Osteocyte (in vitro differentiated cells): ENCODE results near the gene PHACTR4. TPM values are rescaled to one million over a fixed set of nuclear protein-coding genes. Genes with fewer than 3 reads are reported as not detected.

ENCODE experiments used
- DNase-seq: peaks from one replicate; pipeline ENCODE4 v3.0.0; 2021; ENCODE audit warnings: mixed read lengths; ENCODE audit not compliant: unreplicated experiment; ENCODE audit errors: extremely low spot score
- H3K27ac Mint-ChIP-seq: one replicate; pipeline ENCODE4 v1.8.0; 2021; ENCODE audit warnings: mild to moderate bottlenecking, mixed read lengths; ENCODE audit not compliant: unreplicated experiment
- H3K27me3 Mint-ChIP-seq: one replicate; pipeline ENCODE4 v1.8.0; 2021; ENCODE audit warnings: mixed read lengths; ENCODE audit not compliant: unreplicated experiment
- H3K36me3 Mint-ChIP-seq: one replicate; pipeline ENCODE4 v1.8.0; 2021; ENCODE audit warnings: mixed read lengths; ENCODE audit not compliant: unreplicated experiment
- H3K4me1 Mint-ChIP-seq: one replicate; pipeline ENCODE4 v1.8.0; 2021; ENCODE audit warnings: mixed read lengths; ENCODE audit not compliant: unreplicated experiment
- H3K4me3 Mint-ChIP-seq: one replicate; pipeline ENCODE4 v1.8.0; 2021; ENCODE audit warnings: mild to moderate bottlenecking, moderate library complexity, mixed read lengths; ENCODE audit not compliant: unreplicated experiment
- H3K9me3 Mint-ChIP-seq: one replicate; pipeline ENCODE4 v1.8.0; 2021; ENCODE audit warnings: mixed read lengths; ENCODE audit not compliant: unreplicated experiment
- CTCF ChIP-seq: fragments of 200-600 bp; sonication (generic); IDR thresholded peaks from 2 replicates; pipeline ENCODE4 v1.5.0; 2021; ENCODE audit warnings: antibody characterized with exemption, mild to moderate bottlenecking, moderate library complexity
- total RNA-seq: library from RNA; stranded (reverse); gene quantifications from 2 replicates; pipeline ENCODE4 v1.2.1, GENCODE V29; 2021

Gene PHACTR4
- total RNA-seq, 1 donor from 2014 or later: 56.0 TPM

DNA sequence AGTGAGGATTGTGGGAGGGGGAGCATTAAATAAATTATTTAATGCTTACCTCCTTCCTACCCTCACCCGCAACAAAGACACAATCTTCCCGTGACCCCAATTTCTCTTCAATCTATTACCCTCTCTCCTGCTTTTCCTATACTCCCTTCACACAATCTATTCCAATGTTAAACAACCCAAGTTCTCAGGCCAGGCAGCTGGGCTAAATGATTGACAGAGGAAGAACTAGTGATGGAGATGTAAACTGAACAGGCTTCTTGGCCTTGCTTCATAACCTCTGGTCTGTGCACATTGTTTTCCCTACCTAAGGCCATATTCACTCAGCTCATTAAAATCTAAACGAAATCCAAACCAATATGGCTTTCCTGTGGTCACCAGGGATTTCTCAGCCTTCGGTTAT lies 132.4 kb downstream of the PHACTR4 start:
- TF ChIP-seq CTCF: no peak
- Mint-ChIP-seq H3K36me3 (peaks cover 11% of the 10 kb centered on the region), H3K4me1 (peaks cover 5% of the 10 kb centered on the region), H3K9me3 (no peaks in the 10 kb centered on the region), H3K4me3 (no peak overlapping the region), H3K27me3 (no peaks in the 10 kb centered on the region), H3K27ac (no peak overlapping the region)
- DNase-seq: no peak

DNA sequence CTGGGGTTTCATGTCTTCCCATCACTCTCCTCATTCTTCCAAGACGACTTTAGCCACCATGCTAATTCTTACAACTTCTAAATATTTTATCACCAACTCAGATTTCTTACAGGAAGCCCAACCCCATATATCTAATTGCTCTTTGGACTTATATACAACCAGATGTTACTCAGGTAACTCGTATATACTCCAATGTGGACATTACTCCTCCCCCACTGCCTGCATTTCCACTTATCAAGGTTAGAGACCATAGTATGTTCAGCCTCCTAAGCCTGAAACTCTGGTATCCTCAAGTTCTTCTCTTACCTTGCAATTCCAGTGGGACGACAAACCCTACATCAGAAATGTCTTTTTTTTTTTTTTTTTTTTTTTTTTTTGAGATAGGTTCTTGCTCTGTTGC lies 133.6 kb downstream of the PHACTR4 start:
- TF ChIP-seq CTCF: no peak
- Mint-ChIP-seq H3K27me3 (no peaks in the 10 kb centered on the region), H3K36me3 (peaks cover 16% of the 10 kb centered on the region), H3K4me3 (no peak overlapping the region), H3K9me3 (no peaks in the 10 kb centered on the region), H3K4me1 (peaks cover 12% of the 10 kb centered on the region), H3K27ac (peak overlapping the region; percentile 3)
- DNase-seq: no peak

DNA sequence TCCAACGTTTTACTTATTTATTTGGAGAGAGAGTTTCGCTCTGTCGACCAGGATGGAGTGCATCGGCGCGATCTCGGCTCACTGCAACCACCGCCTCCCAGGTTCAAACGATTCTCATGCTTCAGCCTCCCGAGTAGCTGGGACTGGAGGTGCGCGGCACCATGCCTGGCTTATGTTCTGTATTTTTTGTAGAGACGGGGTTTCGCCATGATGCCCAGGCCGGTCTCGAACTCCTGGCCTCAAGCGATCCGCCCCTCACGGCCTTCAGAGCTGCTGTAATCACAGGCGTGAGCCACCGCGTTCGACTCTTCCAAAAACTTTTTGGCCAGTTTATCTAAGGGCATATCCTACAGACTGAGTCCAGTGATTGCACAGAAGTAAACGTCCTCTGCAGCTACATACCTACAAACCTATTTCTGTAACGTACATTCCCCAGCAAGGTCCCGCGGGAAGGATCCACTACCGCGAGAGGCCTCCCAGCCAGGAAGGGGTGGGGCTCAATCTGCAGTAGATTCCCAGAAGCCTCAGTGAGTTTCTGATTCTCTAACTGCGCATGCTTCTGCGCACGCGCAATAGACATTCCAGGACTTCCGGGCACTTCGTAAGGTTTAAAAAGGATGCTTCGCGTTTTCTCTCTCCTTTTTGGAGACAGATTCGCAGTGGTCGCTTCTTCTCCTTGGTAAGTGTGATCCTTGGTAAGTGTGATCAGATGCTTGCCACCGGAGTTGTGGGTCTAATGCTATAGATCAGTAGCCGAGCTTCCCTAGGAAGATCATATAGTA lies 136.1 kb downstream of the PHACTR4 start, which contains the start of gene RCC1:
RCC1 (plus strand) TSS at position 638 of the 782 bp plus-strand sequence. CDS start 23,824 bp downstream, outside the sequence.
- DNase-seq: peak; percentile 98
- Mint-ChIP-seq H3K27me3 (no peaks in the 10 kb centered on the region), H3K4me1 (peaks cover 36% of the 10 kb centered on the region), H3K27ac (peak within 1 kb of the TSS; percentile 96), H3K4me3 (peak within 1 kb of the TSS; percentile 97), H3K36me3 (peaks cover 36% of the 10 kb centered on the region), H3K9me3 (no peaks in the 10 kb centered on the region)
- no peak for TF ChIP-seq CTCF

- H3K9me3 Mint-ChIP-seq: no peaks in the 10 kb centered on the region
- no peak for TF ChIP-seq CTCF
- H3K36me3 Mint-ChIP-seq: peaks cover 42% of the 10 kb centered on the region
- H3K27me3 Mint-ChIP-seq: no peaks in the 10 kb centered on the region
- peak overlapping the region; percentile 97 for H3K4me3 Mint-ChIP-seq
- peak overlapping the region; percentile 96 for H3K27ac Mint-ChIP-seq
- peaks cover 42% of the 10 kb centered on the region for H3K4me1 Mint-ChIP-seq
- no peak for DNase-seq
Observed at GRCh38 chr1:28506907-28507246, 137.3 kb downstream of the PHACTR4 start.

DNA sequence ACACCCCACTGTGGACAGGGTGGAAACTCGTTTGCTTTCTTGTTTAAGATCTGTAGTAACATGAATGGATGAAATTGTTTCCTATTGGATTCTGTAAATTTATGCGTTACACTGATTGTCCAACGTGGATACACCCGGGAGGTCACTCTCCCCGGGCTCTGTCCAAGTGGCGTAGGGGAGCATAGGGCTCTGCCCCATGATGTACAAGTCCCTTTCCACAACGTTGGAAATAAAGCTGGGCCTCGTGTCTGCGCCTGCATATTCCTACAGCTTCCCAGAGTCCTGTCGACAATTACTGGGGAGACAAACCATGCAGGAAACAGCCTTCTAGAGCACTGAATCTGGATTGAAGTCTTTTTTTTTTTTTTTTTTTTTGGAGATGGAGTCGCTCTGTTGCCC lies 137.7 kb downstream of the PHACTR4 start:
- no peak for TF ChIP-seq CTCF
- Mint-ChIP-seq H3K36me3 (peaks cover 45% of the 10 kb centered on the region), H3K4me3 (peak overlapping the region; percentile 97), H3K27me3 (no peaks in the 10 kb centered on the region), H3K4me1 (peaks cover 45% of the 10 kb centered on the region), H3K27ac (peak overlapping the region; percentile 96), H3K9me3 (no peaks in the 10 kb centered on the region)
- DNase-seq: no peak
